IMR-90 (cell line): ENCODE data around the gene DEGS2. TPM values are rescaled to one million over a fixed set of nuclear protein-coding genes. Genes with fewer than 3 reads are reported as not detected.

Source experiments
- ATAC-seq: fragments of 200-7000 bp; cut with Tn5 transposase; 2 replicates; pipeline ENCODE4 v1.9.1; 2020; ENCODE audit warnings: low read depth, mild to moderate bottlenecking, moderate library complexity
- BruUV-seq: library from RNA; stranded (reverse); fragments of 400-500 nt; replicated peaks from 2 replicates; lab custom pipeline; 2021; lab: Mats Ljungman, UMichigan
- CTCF ChIA-PET: fragments of 300-600 bp; formaldehyde crosslinking; extraction: SDS; loops from one replicate; lab custom pipeline; 2021; ENCODE audit warnings: antibody characterized with exemption; lab: Yijun Ruan, JAX
- POLR2A ChIA-PET: fragments of 300-600 bp; sonication (Branson Sonifier 250); formaldehyde crosslinking; loops from one replicate; lab custom pipeline; 2022; ENCODE audit warnings: antibody characterized with exemption; ENCODE audit not compliant: unreplicated experiment; lab: Charles Lee
- DNase-seq: peaks from one replicate; pipeline ENCODE4 v3.0.0; 2013
- H2AFZ ChIP-seq: replicated peaks from 2 replicates; pipeline ENCODE3; 2013; ENCODE audit warnings: low read length, mild to moderate bottlenecking; ENCODE audit not compliant: poor library complexity
- H2AK5ac ChIP-seq: 2 replicates; pipeline ENCODE4 v1.6.1; 2013; ENCODE audit warnings: low read depth, low read length, inconsistent platforms
- H2AK9ac ChIP-seq: replicated peaks from 2 replicates; pipeline ENCODE3; 2013; ENCODE audit warnings: mild to moderate bottlenecking, low read depth, low read length, moderate library complexity; ENCODE audit not compliant: poor library complexity
- H2BK120ac ChIP-seq: 2 replicates; pipeline ENCODE4 v1.6.1; 2013; ENCODE audit warnings: low read depth, low read length, inconsistent platforms
- H2BK15ac ChIP-seq: 3 replicates; pipeline ENCODE4 v1.6.1; 2013; ENCODE audit warnings: low read depth, low read length, inconsistent platforms
- H2BK20ac ChIP-seq: 2 replicates; pipeline ENCODE4 v1.6.1; 2013; ENCODE audit warnings: low read depth, mild to moderate bottlenecking, inconsistent platforms, low read length, moderate library complexity
- H2BK5ac ChIP-seq: 2 replicates; pipeline ENCODE4 v1.6.1; 2013; ENCODE audit warnings: mild to moderate bottlenecking, low read depth, low read length, inconsistent platforms; ENCODE audit not compliant: poor library complexity, severe bottlenecking
- H3K14ac ChIP-seq: replicated peaks from 2 replicates; pipeline ENCODE4 v1.6.1; 2013; ENCODE audit warnings: low read depth, low read length, inconsistent platforms
- H3K18ac ChIP-seq: 2 replicates; pipeline ENCODE4 v1.6.1; 2013; ENCODE audit warnings: low read depth, low read length, control low read depth
- H3K23ac ChIP-seq: 2 replicates; pipeline ENCODE4 v1.6.1; 2013; ENCODE audit warnings: low read depth, low read length, inconsistent platforms
- H3K27ac ChIP-seq: 2 replicates; pipeline ENCODE4 v1.5.1; 2013; ENCODE audit warnings: mild to moderate bottlenecking, control low read depth, low read length; ENCODE audit not compliant: insufficient read depth
- H3K27me3 ChIP-seq: 2 replicates; pipeline ENCODE4 v1.6.1; 2013; ENCODE audit warnings: low read length; ENCODE audit not compliant: control insufficient read depth, insufficient read depth
- H3K36me3 ChIP-seq: 2 replicates; pipeline ENCODE4 v1.6.1; 2013; ENCODE audit warnings: low read length, mixed read lengths; ENCODE audit not compliant: control insufficient read depth, insufficient read depth
- H3K4ac ChIP-seq: 2 replicates; pipeline ENCODE4 v1.6.1; 2013; ENCODE audit warnings: low read depth, low read length, inconsistent platforms
- H3K4me1 ChIP-seq: 2 replicates; pipeline ENCODE4 v1.6.1; 2013; ENCODE audit warnings: low read length, mixed read lengths; ENCODE audit not compliant: control insufficient read depth, insufficient read depth
- H3K4me2 ChIP-seq: 2 replicates; pipeline ENCODE4 v1.6.1; 2013; ENCODE audit warnings: low read depth, mild to moderate bottlenecking, control low read depth, low read length, moderate library complexity
- H3K4me3 ChIP-seq: 2 replicates; pipeline ENCODE4 v1.5.1; 2013; ENCODE audit warnings: low read depth, mild to moderate bottlenecking, control low read depth, low read length, moderate library complexity; ENCODE audit not compliant: insufficient read depth
- H3K56ac ChIP-seq: 2 replicates; pipeline ENCODE4 v1.6.1; 2013; ENCODE audit warnings: low read length, inconsistent platforms; ENCODE audit not compliant: insufficient read depth; ENCODE audit errors: extremely low read depth
- H3K79me1 ChIP-seq, 2 experiments: 2 replicates each; pipeline ENCODE4 v1.6.1; 2013; ENCODE audit warnings: low read length in 2 of 2, inconsistent platforms in 1 of 2, low read depth in 1 of 2
- H3K9ac ChIP-seq: 2 replicates; pipeline ENCODE4 v1.6.1; 2013; ENCODE audit warnings: low read depth, low read length, control low read depth
- H3K9me1 ChIP-seq: 2 replicates; pipeline ENCODE4 v1.6.1; 2013; ENCODE audit warnings: low read length, inconsistent platforms; ENCODE audit not compliant: insufficient read depth
- H3K9me3 ChIP-seq: 2 replicates; pipeline ENCODE4 v1.6.1; 2013; ENCODE audit warnings: low read length; ENCODE audit not compliant: control insufficient read depth, insufficient read depth
- H4K20me1 ChIP-seq: 2 replicates; pipeline ENCODE4 v1.6.1; 2013; ENCODE audit warnings: low read length, inconsistent platforms; ENCODE audit not compliant: insufficient read depth
- H4K5ac ChIP-seq: 2 replicates; pipeline ENCODE4 v1.6.1; 2013; ENCODE audit warnings: mild to moderate bottlenecking, low read depth, low read length, control low read depth
- H4K8ac ChIP-seq, 2 experiments: 2 replicates each; pipeline ENCODE4 v1.6.1; 2013; ENCODE audit warnings: low read depth in 2 of 2, low read length in 2 of 2, control low read depth in 1 of 2, inconsistent platforms in 1 of 2
- H4K91ac ChIP-seq: 2 replicates; pipeline ENCODE4 v1.6.1; 2013; ENCODE audit warnings: low read depth, low read length, inconsistent platforms; ENCODE audit not compliant: insufficient read depth
- BHLHE40 ChIP-seq: fragments of 150-350 bp; IDR thresholded peaks from 2 replicates; pipeline ENCODE4 v1.6.1; 2016; ENCODE audit warnings: mild to moderate bottlenecking, low read depth, low read length
- CEBPB ChIP-seq: IDR thresholded peaks from 2 replicates; pipeline ENCODE4 v1.6.1; 2012; ENCODE audit warnings: low read depth, low read length, improper control_type of control experiment
- CHD1 ChIP-seq: IDR thresholded peaks from 2 replicates; pipeline ENCODE4 v1.6.1; 2012; ENCODE audit warnings: low read depth, low read length, improper control_type of control experiment
- FOS ChIP-seq: fragments of 150-350 bp; IDR thresholded peaks from 2 replicates; pipeline ENCODE4 v1.6.1; 2016; ENCODE audit warnings: low read depth, low read length
- MAFK ChIP-seq: IDR thresholded peaks from 2 replicates; pipeline ENCODE4 v1.6.1; 2012; ENCODE audit warnings: low read depth, low read length, improper control_type of control experiment
- MAZ ChIP-seq: IDR thresholded peaks from 2 replicates; pipeline ENCODE4 v1.6.1; 2012; ENCODE audit warnings: low read depth, mild to moderate bottlenecking, low read length, improper control_type of control experiment, moderate library complexity, borderline replicate concordance
- MXI1 ChIP-seq: IDR thresholded peaks from 2 replicates; pipeline ENCODE4 v1.6.1; 2012; ENCODE audit warnings: low read depth, mild to moderate bottlenecking, low read length, moderate library complexity, borderline replicate concordance
- NFE2L2 ChIP-seq: fragments of 150-350 bp; IDR thresholded peaks from 2 replicates; pipeline ENCODE4 v1.6.1; 2016; ENCODE audit warnings: low read depth, mild to moderate bottlenecking, low read length
- POLR2A ChIP-seq: IDR thresholded peaks from 2 replicates; pipeline ENCODE4 v1.6.1; 2012; ENCODE audit warnings: mild to moderate bottlenecking, low read depth, low read length
- RAD21 ChIP-seq: IDR thresholded peaks from 2 replicates; pipeline ENCODE4 v1.6.1; 2012; ENCODE audit warnings: low read length, improper control_type of control experiment
- RCOR1 ChIP-seq: IDR thresholded peaks from 2 replicates; pipeline ENCODE4 v1.6.1; 2012; ENCODE audit warnings: mild to moderate bottlenecking, low read length, improper control_type of control experiment; ENCODE audit not compliant: insufficient replicate concordance
- RFX5 ChIP-seq: IDR thresholded peaks from 2 replicates; pipeline ENCODE4 v1.8.0; 2012; ENCODE audit warnings: low read depth, mild to moderate bottlenecking, low read length, moderate library complexity
- WGBS, 2 experiments: methylation state at CpG; one replicate each; pipeline versions ENCODE4 v1.1.5 to v1.1.7; 2013; ENCODE audit warnings: missing lambda C conversion rate in 2 of 2; ENCODE audit not compliant: insufficient read length in 1 of 2; ENCODE audit errors: extremely low coverage in 2 of 2; 5-methylcytosine and 5-hydroxymethylcytosine counted together
- dilution Hi-C: fragments of 300-500 bp; cut with HindIII; formaldehyde crosslinking; loops from one replicate; pipeline ENCODE4 v1.14.3; 2018; ENCODE audit warnings: low sequenced_read_pairs; ENCODE audit not compliant: unreplicated experiment
- in situ Hi-C: fragments of 300-500 bp; cut with MboI; formaldehyde crosslinking; loops from 3 replicates; pipeline ENCODE4 v1.14.3; 2019; ENCODE audit warnings: low sequenced_read_pairs, inconsistent platforms, mixed read lengths
- intact Hi-C: fragments of 100-400 bp; cut with micrococcal nuclease; formaldehyde crosslinking; loops from 2 replicates; pipeline ENCODE4 v1.10.0; 2022
- polyA plus RNA-seq, 3 experiments: library from polyadenylated mRNA; depleted of rRNA; stranded (reverse); fragments of >200 nt; gene quantifications; 2 replicates each; pipeline ENCODE4 v1.2.3, GENCODE V29; 2012; ENCODE audit warnings: low replicate concordance in 1 of 3
- total RNA-seq: library from RNA; depleted of rRNA; stranded (reverse); fragments of >200 nt; gene quantifications from 2 replicates; pipeline ENCODE4 v1.2.3, GENCODE V29; 2012
- TF ChIP-seq, protein P1 (sequence below): conservative IDR thresholded peaks from 2 replicates; pipeline ENCODE4 v1.5.1; 2012; ENCODE audit warnings: mild to moderate bottlenecking, low read depth, low read length, improper control_type of control experiment
- TF ChIP-seq, protein P2 (sequence below): fragments of 150-350 bp; IDR thresholded peaks from 2 replicates; pipeline ENCODE4 v1.6.1; 2016; ENCODE audit warnings: low read depth, mild to moderate bottlenecking, low read length, moderate library complexity, borderline replicate concordance
- TF ChIP-seq, protein P3 (sequence below): fragments of 150-350 bp; IDR thresholded peaks from 2 replicates; pipeline ENCODE4 v1.6.1; 2017; ENCODE audit warnings: mild to moderate bottlenecking, antibody characterized with exemption, low read length, low read depth

Gene DEGS2
- total and polyA plus RNA-seq, 2 of the 4 experiments (the other 2 are of a cell fraction): not detected

DNA sequence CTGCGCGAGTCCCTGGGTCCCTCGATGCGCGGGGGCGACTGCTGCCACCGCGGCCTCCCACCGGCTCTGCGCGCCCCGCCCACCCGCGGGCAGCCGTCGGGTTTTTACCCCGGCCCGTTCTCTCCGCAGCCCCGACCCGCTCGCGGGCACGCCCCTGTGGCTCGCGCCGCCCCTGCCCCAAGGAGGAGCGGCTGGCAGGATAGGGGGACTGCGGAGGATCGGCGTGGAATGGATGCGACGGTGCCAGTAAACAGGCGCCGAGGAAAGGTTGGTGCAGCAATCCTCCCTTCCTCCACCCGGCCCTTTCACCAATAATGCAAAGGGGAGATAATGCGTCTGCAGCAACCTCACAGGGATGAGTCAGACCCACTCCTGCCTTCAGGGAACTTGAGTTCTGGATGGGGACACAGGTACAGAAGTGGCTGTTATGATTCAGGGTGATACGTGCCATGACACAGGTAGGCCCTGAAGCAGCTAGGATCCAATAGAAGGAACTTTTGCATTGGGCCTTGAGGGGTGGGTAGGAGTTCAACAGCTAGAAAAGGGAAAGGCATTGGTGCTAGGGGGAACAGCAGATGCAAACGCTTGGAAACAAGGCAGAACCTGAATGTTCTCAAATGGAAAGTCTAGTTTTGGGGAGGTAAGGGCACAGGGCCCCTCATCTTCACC, 554 bp upstream of the DEGS2 start:
- H3K14ac ChIP-seq: no peak overlapping the region
- ATAC-seq (no peak), DNase-seq (no peak)
- H3K4me2 ChIP-seq: no peak overlapping the region
- no TSS peak for BruUV-seq
- H3K36me3 ChIP-seq: no peaks in the 10 kb centered on the region
- H3K56ac ChIP-seq: no peak overlapping the region
- no peak overlapping the region for H3K9ac ChIP-seq
- H2AFZ ChIP-seq: peak overlapping the region; percentile 11
- H2AK5ac ChIP-seq: no peak overlapping the region
- H3K4me3 ChIP-seq: no peak overlapping the region
- dilution Hi-C loops (no loop called here), in situ Hi-C loops (no loop called here), intact Hi-C loops (no loop called here)
- H4K20me1 ChIP-seq: no peaks in the 10 kb centered on the region
- no peak overlapping the region for H3K27ac ChIP-seq
- ChIA-PET POLR2A (no interaction called here), CTCF (interaction anchor here (0.5 kb wide), 1 partner anchor 188 kb away, joined by 3 read pairs; no protein-coding TSS in a partner anchor)
- TF ChIP-seq, protein P1, sequence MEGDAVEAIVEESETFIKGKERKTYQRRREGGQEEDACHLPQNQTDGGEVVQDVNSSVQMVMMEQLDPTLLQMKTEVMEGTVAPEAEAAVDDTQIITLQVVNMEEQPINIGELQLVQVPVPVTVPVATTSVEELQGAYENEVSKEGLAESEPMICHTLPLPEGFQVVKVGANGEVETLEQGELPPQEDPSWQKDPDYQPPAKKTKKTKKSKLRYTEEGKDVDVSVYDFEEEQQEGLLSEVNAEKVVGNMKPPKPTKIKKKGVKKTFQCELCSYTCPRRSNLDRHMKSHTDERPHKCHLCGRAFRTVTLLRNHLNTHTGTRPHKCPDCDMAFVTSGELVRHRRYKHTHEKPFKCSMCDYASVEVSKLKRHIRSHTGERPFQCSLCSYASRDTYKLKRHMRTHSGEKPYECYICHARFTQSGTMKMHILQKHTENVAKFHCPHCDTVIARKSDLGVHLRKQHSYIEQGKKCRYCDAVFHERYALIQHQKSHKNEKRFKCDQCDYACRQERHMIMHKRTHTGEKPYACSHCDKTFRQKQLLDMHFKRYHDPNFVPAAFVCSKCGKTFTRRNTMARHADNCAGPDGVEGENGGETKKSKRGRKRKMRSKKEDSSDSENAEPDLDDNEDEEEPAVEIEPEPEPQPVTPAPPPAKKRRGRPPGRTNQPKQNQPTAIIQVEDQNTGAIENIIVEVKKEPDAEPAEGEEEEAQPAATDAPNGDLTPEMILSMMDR: no peak
- no peak for TF ChIP-seq MXI1
- no peak for TF ChIP-seq BHLHE40
- TF ChIP-seq MAZ: no peak
- TF ChIP-seq NFE2L2: no peak
- no peak for TF ChIP-seq CEBPB
- TF ChIP-seq, protein P2, sequence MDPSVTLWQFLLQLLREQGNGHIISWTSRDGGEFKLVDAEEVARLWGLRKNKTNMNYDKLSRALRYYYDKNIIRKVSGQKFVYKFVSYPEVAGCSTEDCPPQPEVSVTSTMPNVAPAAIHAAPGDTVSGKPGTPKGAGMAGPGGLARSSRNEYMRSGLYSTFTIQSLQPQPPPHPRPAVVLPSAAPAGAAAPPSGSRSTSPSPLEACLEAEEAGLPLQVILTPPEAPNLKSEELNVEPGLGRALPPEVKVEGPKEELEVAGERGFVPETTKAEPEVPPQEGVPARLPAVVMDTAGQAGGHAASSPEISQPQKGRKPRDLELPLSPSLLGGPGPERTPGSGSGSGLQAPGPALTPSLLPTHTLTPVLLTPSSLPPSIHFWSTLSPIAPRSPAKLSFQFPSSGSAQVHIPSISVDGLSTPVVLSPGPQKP: no peak
- TF ChIP-seq FOS: no peak
- TF ChIP-seq, protein P3, sequence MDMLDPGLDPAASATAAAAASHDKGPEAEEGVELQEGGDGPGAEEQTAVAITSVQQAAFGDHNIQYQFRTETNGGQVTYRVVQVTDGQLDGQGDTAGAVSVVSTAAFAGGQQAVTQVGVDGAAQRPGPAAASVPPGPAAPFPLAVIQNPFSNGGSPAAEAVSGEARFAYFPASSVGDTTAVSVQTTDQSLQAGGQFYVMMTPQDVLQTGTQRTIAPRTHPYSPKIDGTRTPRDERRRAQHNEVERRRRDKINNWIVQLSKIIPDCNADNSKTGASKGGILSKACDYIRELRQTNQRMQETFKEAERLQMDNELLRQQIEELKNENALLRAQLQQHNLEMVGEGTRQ: no peak
- TF ChIP-seq RAD21: no peak
- TF ChIP-seq RCOR1: no peak
- no peak for TF ChIP-seq MAFK
- TF ChIP-seq RFX5: no peak
- no peak for TF ChIP-seq CHD1
- no peak for TF ChIP-seq POLR2A
- no peak overlapping the region; the same call in 1 of the 2 replicates for H3K23ac ChIP-seq
- H3K27me3 ChIP-seq: peaks cover 54% of the 10 kb centered on the region
- no peak overlapping the region for H4K8ac ChIP-seq
- no peak overlapping the region for H2BK20ac ChIP-seq
- no peak overlapping the region for H2BK120ac ChIP-seq
- no peak overlapping the region for H3K4ac ChIP-seq
- H2BK15ac ChIP-seq: no peak overlapping the region
- H2AK9ac ChIP-seq: no peak overlapping the region
- H3K4me1 ChIP-seq: no peaks in the 10 kb centered on the region
- no peaks in the 10 kb centered on the region for H3K9me1 ChIP-seq
- H3K9me3 ChIP-seq: peaks cover 13% of the 10 kb centered on the region
- no peak overlapping the region for H4K5ac ChIP-seq
- H2BK5ac ChIP-seq: no peak overlapping the region
- H3K18ac ChIP-seq: no peak overlapping the region
- WGBS, 2 experiments: 13% methylated on average over 8 of the region's 39 CpGs; no CpG with 5 or more reads in 1 of the 2 experiments
- no peaks in the 10 kb centered on the region for H3K79me1 ChIP-seq
- no peak overlapping the region for H4K91ac ChIP-seq
